K562 (cell line): ENCODE data around the gene PCDH1. TPM values are rescaled to one million over a fixed set of nuclear protein-coding genes. Genes with fewer than 3 reads are reported as not detected.

Experiments
- ATAC-seq: fragments of 200-7000 bp; cut with Tn5 transposase; 3 replicates; pipeline ENCODE4 v1.9.1; 2020; ENCODE audit warnings: moderate library complexity
- BruUV-seq: library from RNA; stranded (reverse); fragments of 400-500 nt; replicated peaks from 2 replicates; lab custom pipeline; 2021; lab: Mats Ljungman, UMichigan
- CTCF ChIA-PET: fragments of 300-600 bp; formaldehyde crosslinking; extraction: SDS; loops from one replicate; lab custom pipeline; 2021; ENCODE audit warnings: low intra/inter-chr PET ratio; lab: Yijun Ruan, JAX
- POLR2A ChIA-PET: fragments of 300-600, 350-650 bp; sonication (Branson Sonifier 250); formaldehyde crosslinking; extraction: SDS; loops from one replicate; lab custom pipeline; 2021; ENCODE audit warnings: antibody characterized with exemption, inconsistent platforms; lab: Yijun Ruan, JAX
- DNase-seq, 4 experiments: peaks; one replicate each; pipeline versions ENCODE4 v3.0.0 to v3.0.0-alpha.2; 2011 to 2018; ENCODE audit warnings: low spot score in 3 of 4, mixed read lengths in 3 of 4; ENCODE audit errors: extremely low read depth in 1 of 4
- FAIRE-seq: peaks from 2 replicates; lab custom pipeline; 2011; peaks lifted over from hg19 to GRCh38; lab: Jason Lieb, UNC
- H2AFZ ChIP-seq: 2 replicates; pipeline ENCODE4 v1.6.0; 2011; ENCODE audit warnings: low read depth, low read length, control low read depth, inconsistent platforms
- H3K27ac ChIP-seq: fragments of 200-600 bp; 3 replicates; pipeline ENCODE4 v1.8.0; 2011; ENCODE audit warnings: low read depth, mild to moderate bottlenecking, control low read depth, inconsistent platforms, low read length, moderate library complexity, mixed read lengths; ENCODE audit errors: extremely low read depth
- H3K27me3 ChIP-seq, 2 experiments: fragments of 300-600 bp in 1 of 2; 2 replicates in 1 of 2; 3 replicates in 1 of 2; pipeline versions ENCODE4 v1.6.0 to v1.8.0; 2011; ENCODE audit warnings: inconsistent platforms in 2 of 2, low read length in 2 of 2, mild to moderate bottlenecking in 1 of 2, mixed read lengths in 1 of 2, moderate library complexity in 1 of 2; ENCODE audit not compliant: control insufficient read depth in 2 of 2, insufficient read depth in 2 of 2
- H3K36me3 ChIP-seq: fragments of 300-600 bp; 3 replicates; pipeline ENCODE4 v1.8.0; 2011; ENCODE audit warnings: mild to moderate bottlenecking, low read length, inconsistent platforms; ENCODE audit not compliant: control insufficient read depth, insufficient read depth
- H3K4me1 ChIP-seq, 2 experiments: fragments of 200-600 bp in 1 of 2; replicated peaks in 1 of 2; 2 replicates in 1 of 2; 3 replicates in 1 of 2; pipeline versions ENCODE4 v1.5.1 to v1.8.0; 2011; ENCODE audit warnings: inconsistent platforms in 2 of 2, low read length in 2 of 2, mild to moderate bottlenecking in 1 of 2, mixed read lengths in 1 of 2, moderate library complexity in 1 of 2; ENCODE audit not compliant: control insufficient read depth in 2 of 2, insufficient read depth in 2 of 2
- H3K4me2 ChIP-seq: 2 replicates; pipeline ENCODE4 v1.6.1; 2011; ENCODE audit warnings: low read length, control low read depth, inconsistent platforms, mixed read lengths; ENCODE audit not compliant: insufficient read depth
- H3K4me3 ChIP-seq: fragments of 200-600 bp; sonication (generic), shearing (Covaris generic); 2 replicates; pipeline ENCODE4 v1.5.1; 2016; ENCODE audit warnings: control low read depth, inconsistent platforms
- H3K79me2 ChIP-seq: fragments of 200-600 bp; 3 replicates; pipeline ENCODE4 v1.8.0; 2011; ENCODE audit warnings: low read length, inconsistent platforms; ENCODE audit not compliant: control insufficient read depth, insufficient read depth
- H3K9ac ChIP-seq, 2 experiments: 2 replicates each; pipeline versions ENCODE4 v1.6.0 to v1.6.1; 2011; ENCODE audit warnings: low read depth in 2 of 2, low read length in 2 of 2, control low read depth in 1 of 2, inconsistent platforms in 1 of 2, mild to moderate bottlenecking in 1 of 2, mixed read lengths in 1 of 2; ENCODE audit not compliant: insufficient read depth in 1 of 2
- H3K9me1 ChIP-seq: one replicate; pipeline ENCODE4 v1.6.0; 2011; ENCODE audit warnings: inconsistent platforms, mild to moderate bottlenecking, low read length, moderate library complexity; ENCODE audit not compliant: control insufficient read depth, insufficient read depth
- H3K9me3 ChIP-seq: replicated peaks from 2 replicates; pipeline ENCODE4 v1.5.1; 2011; ENCODE audit warnings: low read depth, low read length, inconsistent platforms; ENCODE audit not compliant: control insufficient read depth, insufficient read depth
- H4K20me1 ChIP-seq: replicated peaks from 2 replicates; pipeline ENCODE4 v1.6.1; 2011; ENCODE audit warnings: low read length, inconsistent platforms, mixed read lengths; ENCODE audit not compliant: control insufficient read depth, insufficient read depth
- ARID1B ChIP-seq: fragments of 450-650 bp; IDR thresholded peaks from 2 replicates; pipeline ENCODE4 v1.6.1; 2016; ENCODE audit warnings: antibody characterized with exemption, mild to moderate bottlenecking, inconsistent platforms
- CBFA2T3 ChIP-seq: fragments of 450-650 bp; IDR thresholded peaks from 2 replicates; pipeline ENCODE4 v1.6.1; 2017
- DPF2 ChIP-seq: fragments of 450-650 bp; IDR thresholded peaks from 2 replicates; pipeline ENCODE4 v1.6.1; 2016
- EGR1 ChIP-seq: fragments of 450-650 bp; conservative IDR thresholded peaks from 2 replicates; pipeline ENCODE4 v1.6.1; 2017; ENCODE audit warnings: mild to moderate bottlenecking
- HBP1 ChIP-seq: fragments of 450-650 bp; formaldehyde crosslinking; IDR thresholded peaks from 2 replicates; pipeline ENCODE4 v1.4.0; 2022; ENCODE audit warnings: missing genetic modification characterization
- HCFC1 ChIP-seq: IDR thresholded peaks from 2 replicates; pipeline ENCODE4 v1.6.1; 2012; ENCODE audit warnings: low read depth, low read length, improper control_type of control experiment
- KDM1A ChIP-seq, 2 experiments: fragments of 450-650 bp; IDR thresholded peaks; 2 replicates each; pipeline ENCODE4 v1.6.1; 2016; ENCODE audit warnings: mild to moderate bottlenecking in 2 of 2
- MBD2 ChIP-seq: sonication (generic); IDR thresholded peaks from 2 replicates; pipeline ENCODE4 v1.6.1; 2016; ENCODE audit warnings: low read depth, borderline replicate concordance
- MTA1 ChIP-seq: fragments of 450-650 bp; IDR thresholded peaks from 2 replicates; pipeline ENCODE4 v1.6.1; 2017; ENCODE audit warnings: borderline replicate concordance
- MYNN ChIP-seq, 2 experiments: sonication (generic); formaldehyde crosslinking in 1 of 2; IDR thresholded peaks; 2 replicates each; pipeline versions ENCODE4 v1.5.0 to v1.6.1; 2016 to 2020; ENCODE audit warnings: antibody characterized with exemption in 1 of 2, missing genetic modification reagents in 1 of 2
- PTTG1 ChIP-seq: fragments of 450-650 bp; IDR thresholded peaks from 2 replicates; pipeline ENCODE4 v1.6.1; 2016; ENCODE audit warnings: low read depth, mild to moderate bottlenecking, missing genetic modification characterization, missing compliant biosample characterization
- RAD21 ChIP-seq, 2 experiments: fragments of 250-450 bp in 1 of 2; fragments of 450-650 bp in 1 of 2; sonication (Bioruptor Pico) in 1 of 2; formaldehyde crosslinking in 1 of 2; IDR thresholded peaks in 1 of 2; conservative IDR thresholded peaks in 1 of 2; 2 replicates each; pipeline versions ENCODE4 v1.4.0 to v1.8.0; 2020 to 2022; ENCODE audit warnings: mild to moderate bottlenecking in 2 of 2, moderate library complexity in 1 of 2
- STAT5B ChIP-seq: fragments of 250-450 bp; sonication (Bioruptor Pico); IDR thresholded peaks from 2 replicates; pipeline ENCODE4 v1.8.0; 2021; ENCODE audit warnings: mild to moderate bottlenecking, inconsistent platforms
- TEAD1 ChIP-seq, 2 experiments: fragments of 450-650 bp in 1 of 2; sonication (generic) in 1 of 2; formaldehyde crosslinking; IDR thresholded peaks; 2 replicates each; pipeline versions ENCODE4 v1.4.0 to v1.8.0; 2020 to 2022; ENCODE audit warnings: mild to moderate bottlenecking in 2 of 2, missing genetic modification reagents in 1 of 2
- ZBTB7A ChIP-seq: IDR thresholded peaks from 2 replicates; pipeline ENCODE4 v1.6.1; 2011; ENCODE audit warnings: low read depth, mild to moderate bottlenecking, low read length, moderate library complexity, borderline replicate concordance; ENCODE audit not compliant: control insufficient read depth
- WGBS: fragments of 100-300 bp; shearing (Covaris generic); methylation state at CpG from one replicate; pipeline ENCODE4 v1.1.6; 2016; ENCODE audit warnings: low coverage, mixed read lengths; ENCODE audit not compliant: insufficient coverage; ENCODE audit errors: missing lambda C conversion rate; 5-methylcytosine and 5-hydroxymethylcytosine counted together
- in situ Hi-C: fragments of 300-500 bp; cut with MboI; formaldehyde crosslinking; loops from 4 replicates; pipeline ENCODE4 v1.15.0; 2018; ENCODE audit warnings: inconsistent platforms, mixed read lengths
- intact Hi-C: fragments of 100-400 bp; cut with micrococcal nuclease; formaldehyde crosslinking; loops from 2 replicates; pipeline ENCODE4 v1.14.2; 2022
- polyA plus RNA-seq, 8 experiments: library from polyadenylated mRNA; depleted of rRNA in 4 of 8; stranded (reverse) in 5 of 8; unstranded in 3 of 8; fragments of >200 nt; fragmentation: Nextera tagmentation in 2 of 8; fragmentation: Illumina TruSeq in 1 of 8; extraction: Ambion mirVana in 2 of 8; extraction: Trizol in 1 of 8; gene quantifications; 2 replicates each; pipeline versions ENCODE4 v1.2.1 to v1.2.3, GENCODE V29; 2011 to 2014; ENCODE audit warnings: inconsistent platforms in 1 of 8, missing spikeins in 1 of 8
- total RNA-seq, 7 experiments: library from RNA; depleted of rRNA in 6 of 7; stranded (reverse); fragments of >200 nt in 6 of 7; fragmentation: Illumina TruSeq in 2 of 7; extraction: Trizol in 2 of 7; gene quantifications; 2 replicates each; pipeline versions ENCODE4 v1.2.1 to v1.2.3, GENCODE V29; 2011 to 2021; ENCODE audit warnings: low replicate concordance in 1 of 7
- TF ChIP-seq, protein P1 (sequence below): fragments of 250-450 bp; sonication (Bioruptor Pico); IDR thresholded peaks from 2 replicates; pipeline ENCODE4 v1.4.0; 2020; ENCODE audit warnings: borderline replicate concordance
- TF ChIP-seq, protein P2 (sequence below): fragments of 200-800 bp; sonication (Bioruptor generic); IDR thresholded peaks from 2 replicates; pipeline ENCODE4 v1.6.1; 2017; ENCODE audit warnings: missing genetic modification characterization, missing compliant biosample characterization

PCDH1 gene
- total and polyA plus RNA-seq, 9 of the 15 experiments (the other 6 are each of a cell fraction or from before 2014, with no cell fraction given): 0.11 to 3.6 (median 1.9) TPM; not detected in 1

DNA sequence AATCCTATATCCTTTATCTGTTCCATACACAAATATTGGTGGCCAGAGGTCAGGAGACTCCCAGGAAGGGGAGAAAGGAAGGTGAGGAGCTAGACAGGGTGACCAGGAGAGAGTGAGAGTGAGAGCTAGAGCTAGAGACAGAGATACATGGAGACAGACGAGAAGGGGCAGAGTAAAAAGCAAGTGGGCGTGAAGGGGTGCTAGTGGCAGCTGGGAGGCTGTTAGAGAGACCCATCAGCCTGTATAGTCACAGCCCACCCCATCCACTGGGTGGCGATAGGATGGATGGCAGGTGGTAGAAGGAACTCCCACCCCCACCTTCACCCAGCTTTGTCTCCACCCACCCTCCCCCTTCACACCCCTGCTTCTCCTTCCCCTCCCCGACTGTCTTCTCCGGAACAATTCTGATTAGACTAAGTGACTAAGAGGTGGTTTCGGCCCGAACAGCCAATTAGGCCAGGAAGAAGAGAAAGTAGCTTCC lies 32.8 kb downstream of the PCDH1 start:
- H2AFZ ChIP-seq: no peak overlapping the region
- H3K27me3 ChIP-seq: peaks cover 0 to 17% of the 10 kb centered on the region in 2 experiments; a peak in 2 of 5 replicates
- ChIA-PET CTCF (no interaction called here), POLR2A (interaction anchor here (0.6 to 1.2 kb wide), 8 partner anchors 9 to 722 kb away, joined by 3 to 5 read pairs (median 3); partner anchors contain the start of gene DELE1)
- intact Hi-C loops (no loop called here), in situ Hi-C loops (no loop called here)
- WGBS: 0% methylated on average over 3 of the region's 7 CpGs
- no peaks in the 10 kb centered on the region for H4K20me1 ChIP-seq
- peaks cover 20 to 41% of the 10 kb centered on the region in 2 experiments for H3K4me1 ChIP-seq
- H3K27ac ChIP-seq: no peak overlapping the region
- DNase-seq: peak; percentile 68 to 78 (median 72)
- peak overlapping the region in 1 of 2 experiments; percentile 56; a peak in 1 of 4 replicates for H3K9ac ChIP-seq
- no peaks in the 10 kb centered on the region for H3K9me3 ChIP-seq
- peak overlapping the region; percentile 49 for H3K4me2 ChIP-seq
- no peaks in the 10 kb centered on the region for H3K36me3 ChIP-seq
- H3K79me2 ChIP-seq: no peaks in the 10 kb centered on the region
- BruUV-seq: no TSS peak
- H3K4me3 ChIP-seq: no peak overlapping the region
- no peaks in the 10 kb centered on the region for H3K9me1 ChIP-seq
- peak; percentile 32 for FAIRE-seq
- peak; percentile 4 for ATAC-seq
- TF ChIP-seq HBP1 (CRISPR knock-in tag) (no peak), CBFA2T3 (peak; percentile 47), ZBTB7A (peak; percentile 45; the same call in 1 of the 2 replicates), ARID1B (peak; percentile 30; the same call in 1 of the 2 replicates), PTTG1 (no peak), RAD21 (CRISPR knock-in tag; conservative IDR thresholded peaks at IDR 0.05 in 1 of 2, IDR thresholded peaks at IDR 0.05 in 1 of 2) (peak in 1 of 2 experiments; percentile 23; a peak in 1 of 4 replicates), MBD2 (peak; percentile 13; the same call in 1 of the 2 replicates), MYNN (IDR thresholded peaks at IDR 0.05) (0 out of 2 replicates have a peak, but pooled peaks have one; percentile 11), MYNN (CRISPR knock-in tag; IDR thresholded peaks at IDR 0.05) (no peak), HCFC1 (no peak), MTA1 (peak; percentile 50; the same call in 1 of the 2 replicates), DPF2 (peak; percentile 49), EGR1 (peak; percentile 49), TEAD1 (CRISPR knock-in tag; IDR thresholded peaks at IDR 0.05) (no peak), KDM1A (IDR thresholded peaks at IDR 0.05) (0 out of 4 replicates have a peak, but pooled peaks of 1 of the 2 experiments have one; percentile 41), STAT5B (CRISPR knock-in tag) (no peak)
- TF ChIP-seq, protein P1, sequence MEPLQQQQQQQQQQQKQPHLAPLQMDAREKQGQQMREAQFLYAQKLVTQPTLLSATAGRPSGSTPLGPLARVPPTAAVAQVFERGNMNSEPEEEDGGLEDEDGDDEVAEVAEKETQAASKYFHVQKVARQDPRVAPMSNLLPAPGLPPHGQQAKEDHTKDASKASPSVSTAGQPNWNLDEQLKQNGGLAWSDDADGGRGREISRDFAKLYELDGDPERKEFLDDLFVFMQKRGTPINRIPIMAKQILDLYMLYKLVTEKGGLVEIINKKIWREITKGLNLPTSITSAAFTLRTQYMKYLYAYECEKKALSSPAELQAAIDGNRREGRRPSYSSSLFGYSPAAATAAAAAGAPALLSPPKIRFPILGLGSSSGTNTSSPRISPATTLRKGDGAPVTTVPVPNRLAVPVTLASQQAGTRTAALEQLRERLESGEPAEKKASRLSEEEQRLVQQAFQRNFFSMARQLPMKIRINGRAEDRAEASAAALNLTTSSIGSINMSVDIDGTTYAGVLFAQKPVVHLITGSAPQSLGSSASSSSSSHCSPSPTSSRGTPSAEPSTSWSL: no peak
- TF ChIP-seq, protein P2, sequence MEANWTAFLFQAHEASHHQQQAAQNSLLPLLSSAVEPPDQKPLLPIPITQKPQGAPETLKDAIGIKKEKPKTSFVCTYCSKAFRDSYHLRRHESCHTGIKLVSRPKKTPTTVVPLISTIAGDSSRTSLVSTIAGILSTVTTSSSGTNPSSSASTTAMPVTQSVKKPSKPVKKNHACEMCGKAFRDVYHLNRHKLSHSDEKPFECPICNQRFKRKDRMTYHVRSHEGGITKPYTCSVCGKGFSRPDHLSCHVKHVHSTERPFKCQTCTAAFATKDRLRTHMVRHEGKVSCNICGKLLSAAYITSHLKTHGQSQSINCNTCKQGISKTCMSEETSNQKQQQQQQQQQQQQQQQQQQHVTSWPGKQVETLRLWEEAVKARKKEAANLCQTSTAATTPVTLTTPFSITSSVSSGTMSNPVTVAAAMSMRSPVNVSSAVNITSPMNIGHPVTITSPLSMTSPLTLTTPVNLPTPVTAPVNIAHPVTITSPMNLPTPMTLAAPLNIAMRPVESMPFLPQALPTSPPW (CRISPR knock-in tag): peak; percentile 87
